Measurements from ENCODE around the gene GAREM1.

DNA sequence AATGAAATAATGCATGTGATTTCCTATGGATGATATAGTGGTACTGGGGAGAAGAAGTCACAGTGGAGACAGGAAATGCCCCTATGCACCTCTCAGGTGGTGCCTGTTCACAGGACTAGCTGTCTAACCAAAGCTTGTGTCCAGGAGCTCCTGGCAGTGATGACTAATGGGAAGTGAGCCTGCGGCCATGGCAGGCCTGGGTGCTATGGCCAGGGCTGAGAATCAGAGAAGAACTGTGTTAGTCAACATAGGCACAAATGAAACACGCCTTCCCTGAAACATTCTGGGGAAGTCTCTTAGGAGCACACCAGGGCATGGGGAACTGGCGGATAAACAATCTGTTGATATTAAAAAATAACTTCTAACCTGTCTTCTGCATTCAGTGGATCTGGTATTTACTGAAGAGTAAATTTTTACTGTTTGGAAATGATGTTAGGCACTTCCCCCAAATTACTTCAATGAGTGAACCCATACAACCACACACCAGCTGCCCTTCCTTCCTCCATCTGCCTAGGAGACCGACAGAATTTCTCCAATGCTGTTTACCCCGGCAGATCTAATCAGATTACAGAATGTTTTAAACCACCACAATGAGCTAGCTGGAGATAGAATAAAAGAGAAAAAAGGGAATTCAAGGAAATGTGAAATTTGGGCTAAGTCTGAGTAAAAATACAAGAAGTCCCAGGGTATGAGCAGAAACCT, 213.4 kb downstream of the GAREM1 start:
- TF ChIP-seq SP1 (IDR thresholded peaks at IDR 0.05; ENCODE audit: low read depth, low read length) (no peak), TAF1 (IDR thresholded peaks at IDR 0.05; ENCODE audit: low read depth, low read length) (no peak), POLR2A (IDR thresholded peaks at IDR 0.05; ENCODE audit: control extremely low read depth in 1 of 2, low read depth in 2 of 2, low read length in 2 of 2) (no peak), CTCF (IDR thresholded peaks at IDR 0.05; ENCODE audit: control extremely low read depth in 1 of 3, insufficient read depth in 1 of 3, low read depth in 1 of 3, low read length in 3 of 3) (no peak), CEBPB (IDR thresholded peaks at IDR 0.05; ENCODE audit: low read depth, low read length) (no peak), ATF3 (IDR thresholded peaks at IDR 0.05; ENCODE audit: insufficient read depth, low read depth, low read length) (no peak), RXRA (IDR thresholded peaks at IDR 0.05; ENCODE audit: insufficient read depth, low read depth, low read length) (no peak)
- TF ChIP-seq, protein P1, sequence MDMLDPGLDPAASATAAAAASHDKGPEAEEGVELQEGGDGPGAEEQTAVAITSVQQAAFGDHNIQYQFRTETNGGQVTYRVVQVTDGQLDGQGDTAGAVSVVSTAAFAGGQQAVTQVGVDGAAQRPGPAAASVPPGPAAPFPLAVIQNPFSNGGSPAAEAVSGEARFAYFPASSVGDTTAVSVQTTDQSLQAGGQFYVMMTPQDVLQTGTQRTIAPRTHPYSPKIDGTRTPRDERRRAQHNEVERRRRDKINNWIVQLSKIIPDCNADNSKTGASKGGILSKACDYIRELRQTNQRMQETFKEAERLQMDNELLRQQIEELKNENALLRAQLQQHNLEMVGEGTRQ (IDR thresholded peaks at IDR 0.05; ENCODE audit: low read length): no peak

Measured in H1 (cell line).